Thoracic aorta (tissue), 2 donors: Measurements from ENCODE around the gene SERTAD1. TPM values are rescaled to one million over a fixed set of nuclear protein-coding genes. Genes with fewer than 3 reads are reported as not detected.

Source experiments
- ATAC-seq: fragments of 150-250 bp; one replicate; pipeline ENCODE4 v1.8.0; 2017; ENCODE audit warnings: low read depth; ENCODE audit not compliant: insufficient number of reproducible peaks, low FRiP score
- DNase-seq: peaks from one replicate; pipeline ENCODE4 v3.0.0-alpha.2; 2020; ENCODE audit warnings: low spot score
- H3K27ac ChIP-seq, 2 donors: fragments of 200-600 bp; sonication (generic); 1 replicate in 1 of 2; 2 replicates in 1 of 2; pipeline ENCODE4 v1.5.1; 2016; ENCODE audit warnings: mild to moderate bottlenecking in 2 of 2, moderate library complexity in 2 of 2
- H3K27me3 ChIP-seq: fragments of 200-600 bp; sonication (generic); replicated peaks from 2 replicates; pipeline ENCODE4 v1.6.0; 2016; ENCODE audit warnings: mild to moderate bottlenecking; ENCODE audit not compliant: insufficient read depth
- H3K36me3 ChIP-seq: fragments of 200-600 bp; sonication (generic); one replicate; pipeline ENCODE4 v1.5.1; 2016
- H3K4me1 ChIP-seq, 2 donors: fragments of 200-600 bp; sonication (generic); 1 replicate in 1 of 2; 2 replicates in 1 of 2; pipeline versions ENCODE4 v1.5.1 to v1.6.0; 2016; ENCODE audit warnings: low read depth in 2 of 2, mild to moderate bottlenecking in 1 of 2; ENCODE audit not compliant: control insufficient read depth in 1 of 2
- H3K4me3 ChIP-seq: fragments of 200-600 bp; sonication (generic); 2 replicates; pipeline ENCODE4 v1.5.1; 2016; ENCODE audit warnings: mild to moderate bottlenecking
- H3K9me3 ChIP-seq: fragments of 200-600 bp; sonication (generic); 2 replicates; pipeline ENCODE4 v1.5.1; 2016
- total RNA-seq, 2 donors: library from RNA; depleted of rRNA; stranded (reverse); fragments of >200 nt; gene quantifications; one replicate each; pipeline versions ENCODE4 v1.1.0 to v1.2.3, GENCODE V29; 2016
- TF ChIP-seq, protein P1 (sequence below): fragments of 200-600 bp; sonication (generic); IDR thresholded peaks from one replicate; pipeline ENCODE4 v1.5.1; 2019; ENCODE audit warnings: antibody characterized with exemption

SERTAD1 gene
- total RNA-seq, 2 donors from 2014 or later = 22.7 to 42.3 TPM

DNA sequence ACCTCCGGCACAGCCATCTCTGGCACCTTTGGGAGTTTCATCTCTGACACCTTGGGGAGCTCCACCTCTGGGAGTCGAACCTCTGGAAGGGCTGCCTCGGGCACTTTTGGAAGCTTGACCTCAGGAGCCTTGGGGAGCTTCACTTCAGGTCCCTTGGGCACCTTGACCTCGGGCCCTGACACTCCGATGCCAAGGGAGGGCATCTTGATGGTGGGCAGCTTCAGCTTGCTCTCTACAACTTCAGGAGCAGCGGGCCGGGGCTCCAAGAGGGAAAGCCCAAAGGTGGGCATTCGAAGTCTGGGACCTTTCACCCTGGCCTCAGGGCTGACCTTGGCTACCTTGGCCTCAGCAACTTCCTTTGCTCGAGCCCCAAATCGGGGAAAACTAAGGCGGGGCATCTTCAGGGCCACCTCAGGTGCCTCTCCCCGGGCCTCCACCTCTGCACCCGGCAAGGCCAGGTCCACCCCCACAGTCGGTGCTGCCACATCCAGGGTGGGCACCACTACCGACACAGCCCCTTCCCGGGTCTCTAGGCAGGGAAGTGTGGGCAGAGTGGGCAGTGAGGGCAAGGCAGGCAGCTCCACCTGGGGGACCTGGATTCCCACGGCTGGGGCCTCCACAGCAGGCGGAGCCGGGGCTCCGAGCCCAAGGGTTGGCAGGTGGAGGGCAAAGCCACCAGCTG is 28.8 kb downstream of the SERTAD1 start:
- H3K4me3 ChIP-seq = no peak overlapping the region
- TF ChIP-seq, protein P1, sequence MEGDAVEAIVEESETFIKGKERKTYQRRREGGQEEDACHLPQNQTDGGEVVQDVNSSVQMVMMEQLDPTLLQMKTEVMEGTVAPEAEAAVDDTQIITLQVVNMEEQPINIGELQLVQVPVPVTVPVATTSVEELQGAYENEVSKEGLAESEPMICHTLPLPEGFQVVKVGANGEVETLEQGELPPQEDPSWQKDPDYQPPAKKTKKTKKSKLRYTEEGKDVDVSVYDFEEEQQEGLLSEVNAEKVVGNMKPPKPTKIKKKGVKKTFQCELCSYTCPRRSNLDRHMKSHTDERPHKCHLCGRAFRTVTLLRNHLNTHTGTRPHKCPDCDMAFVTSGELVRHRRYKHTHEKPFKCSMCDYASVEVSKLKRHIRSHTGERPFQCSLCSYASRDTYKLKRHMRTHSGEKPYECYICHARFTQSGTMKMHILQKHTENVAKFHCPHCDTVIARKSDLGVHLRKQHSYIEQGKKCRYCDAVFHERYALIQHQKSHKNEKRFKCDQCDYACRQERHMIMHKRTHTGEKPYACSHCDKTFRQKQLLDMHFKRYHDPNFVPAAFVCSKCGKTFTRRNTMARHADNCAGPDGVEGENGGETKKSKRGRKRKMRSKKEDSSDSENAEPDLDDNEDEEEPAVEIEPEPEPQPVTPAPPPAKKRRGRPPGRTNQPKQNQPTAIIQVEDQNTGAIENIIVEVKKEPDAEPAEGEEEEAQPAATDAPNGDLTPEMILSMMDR = no peak
- no peaks in the 10 kb centered on the region for H3K4me1 ChIP-seq
- no peak overlapping the region for H3K27ac ChIP-seq
- DNase-seq = no peak
- ATAC-seq = no peak
- no peaks in the 10 kb centered on the region for H3K9me3 ChIP-seq
- H3K36me3 ChIP-seq = no peaks in the 10 kb centered on the region
- H3K27me3 ChIP-seq = no peaks in the 10 kb centered on the region

DNA sequence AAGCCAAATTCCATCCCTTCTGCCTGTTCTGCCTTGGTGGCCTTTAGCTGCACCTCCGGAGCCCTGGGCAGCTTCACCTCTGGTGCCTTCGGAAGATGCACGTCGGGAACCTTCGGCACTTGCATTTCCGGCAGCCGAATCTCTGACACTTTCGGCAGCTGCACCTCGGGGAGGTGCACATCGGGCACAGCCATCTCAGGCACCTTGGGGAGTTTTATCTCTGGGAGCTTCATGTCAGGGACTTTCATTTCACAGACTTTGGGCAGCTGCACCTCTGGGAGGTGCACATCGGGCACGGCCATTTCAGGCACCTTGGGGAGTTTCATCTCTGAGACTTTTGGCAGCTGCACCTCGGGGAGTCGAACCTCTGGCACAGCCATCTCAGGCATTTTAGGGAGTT is 29.8 kb downstream of the SERTAD1 start:
- no peaks in the 10 kb centered on the region for H3K9me3 ChIP-seq
- DNase-seq = no peak
- no peaks in the 10 kb centered on the region for H3K4me1 ChIP-seq
- no peaks in the 10 kb centered on the region for H3K36me3 ChIP-seq
- no peaks in the 10 kb centered on the region for H3K27me3 ChIP-seq
- no peak overlapping the region for H3K27ac ChIP-seq
- ATAC-seq = no peak
- TF ChIP-seq, protein P1 = no peak
- H3K4me3 ChIP-seq = no peak overlapping the region

DNA sequence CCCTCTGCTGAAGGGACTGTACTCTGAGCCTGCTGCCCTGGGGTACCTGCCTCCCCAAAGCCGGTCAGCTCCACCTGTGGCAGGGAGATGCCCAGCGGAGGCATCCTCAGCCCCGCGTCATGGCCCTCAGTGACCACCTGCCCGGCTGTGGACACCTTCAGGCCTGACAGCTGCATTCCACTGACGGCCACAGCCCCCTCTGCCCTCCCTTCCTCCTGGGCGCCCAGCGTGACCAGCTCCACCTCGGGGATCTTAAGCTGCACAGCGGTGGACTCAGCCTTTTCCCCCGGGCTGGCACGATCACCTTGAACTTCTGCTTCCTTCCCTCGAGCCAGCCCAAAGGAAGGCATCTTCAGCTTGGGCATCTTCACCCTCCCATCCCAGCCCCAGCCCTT is 31.0 kb downstream of the SERTAD1 start:
- Histone ChIP-seq H3K4me3 (no peak overlapping the region), H3K4me1 (no peaks in the 10 kb centered on the region), H3K27me3 (no peaks in the 10 kb centered on the region), H3K9me3 (no peaks in the 10 kb centered on the region), H3K27ac (no peak overlapping the region), H3K36me3 (no peaks in the 10 kb centered on the region)
- TF ChIP-seq, protein P1 = no peak
- DNase-seq (no peak), ATAC-seq (no peak)

DNA sequence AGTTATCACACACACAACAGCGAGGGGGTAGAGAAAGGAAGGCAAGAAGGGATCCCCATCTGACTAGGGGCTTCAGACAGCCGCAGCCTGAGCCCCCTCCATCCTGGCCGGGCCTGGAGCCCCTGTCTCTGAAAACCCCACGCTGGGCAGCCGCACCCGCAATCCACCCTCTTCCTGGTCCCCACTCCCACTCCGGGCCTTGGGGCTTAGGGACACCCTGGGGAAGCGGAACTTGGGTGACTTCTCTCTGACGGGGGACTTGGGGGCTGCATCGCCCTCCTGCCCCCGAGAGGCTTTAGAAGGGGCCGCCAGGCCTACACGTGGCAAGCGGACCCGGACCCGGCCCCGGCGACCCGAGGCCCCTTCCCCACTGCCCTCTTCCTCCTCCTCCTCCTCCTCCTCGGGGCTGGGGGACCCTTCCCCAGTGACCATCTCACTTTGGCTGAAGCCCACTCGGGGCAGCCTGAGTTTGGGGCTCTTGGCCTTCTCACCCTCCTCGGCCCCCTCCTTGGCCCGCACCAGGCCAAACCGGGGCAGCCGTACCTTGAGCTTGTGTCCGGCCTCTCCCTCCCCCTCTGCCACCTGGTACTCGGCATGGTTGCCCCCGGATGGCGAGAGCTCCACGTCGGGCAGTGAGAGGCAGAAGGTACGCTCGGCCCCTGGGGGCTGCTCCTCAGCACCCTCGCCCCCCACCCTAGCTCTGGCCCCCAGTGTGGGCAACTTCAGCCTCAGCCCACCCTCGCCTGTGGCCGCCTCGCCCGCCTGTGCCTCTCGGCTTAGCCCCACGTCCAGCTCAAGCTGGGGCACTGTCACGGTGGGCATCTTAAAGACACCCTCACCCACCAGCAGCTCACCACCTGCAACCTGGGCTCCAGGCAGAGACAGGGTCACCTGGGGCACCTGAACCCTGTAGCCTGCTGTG is 31.6 kb downstream of the SERTAD1 start:
- DNase-seq (no peak), ATAC-seq (no peak)
- Histone ChIP-seq H3K27me3 (no peaks in the 10 kb centered on the region), H3K9me3 (no peaks in the 10 kb centered on the region), H3K27ac (no peak overlapping the region), H3K36me3 (no peaks in the 10 kb centered on the region), H3K4me3 (no peak overlapping the region), H3K4me1 (no peaks in the 10 kb centered on the region)
- TF ChIP-seq, protein P1 = no peak

DNA sequence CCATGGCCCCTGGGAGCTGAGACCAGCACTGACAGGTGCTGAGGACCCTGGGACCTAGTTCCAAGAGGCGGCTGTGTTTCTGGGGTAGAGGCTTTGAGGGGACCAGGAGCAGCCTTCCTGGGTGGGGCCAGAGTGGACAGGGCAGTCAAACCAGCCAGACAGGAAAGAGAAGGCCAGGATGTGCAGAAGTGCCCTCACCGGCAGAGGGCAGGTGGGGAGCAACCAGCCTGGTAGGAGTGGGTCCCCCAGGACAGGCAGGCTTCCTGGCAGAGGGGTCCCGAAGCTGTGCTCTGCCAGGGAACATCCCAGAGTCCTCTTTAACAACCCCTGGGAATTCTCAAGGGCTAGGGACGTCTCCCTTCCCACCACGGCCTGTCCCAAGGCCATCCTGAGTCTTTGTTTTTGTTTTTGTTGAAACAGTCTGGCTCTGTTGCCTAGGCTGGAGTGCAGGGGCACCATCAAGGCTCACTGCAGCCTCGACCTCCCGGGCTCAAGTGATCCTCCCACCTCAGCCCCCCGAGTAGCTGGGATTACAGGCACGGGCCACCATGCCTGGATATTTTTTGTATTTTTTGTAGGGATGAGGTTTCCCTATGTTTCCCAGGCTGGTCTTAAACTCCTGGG is 32.8 kb downstream of the SERTAD1 start:
- TF ChIP-seq, protein P1 = no peak
- Histone ChIP-seq H3K4me3 (no peak overlapping the region), H3K27me3 (no peaks in the 10 kb centered on the region), H3K27ac (no peak overlapping the region), H3K4me1 (no peaks in the 10 kb centered on the region), H3K36me3 (no peaks in the 10 kb centered on the region), H3K9me3 (no peaks in the 10 kb centered on the region)
- ATAC-seq (no peak), DNase-seq (no peak)
